Trophoblast cell (in vitro differentiated cells and primary cell): ENCODE data around the gene KCNMA1.
A peak's percentile ranks its signal among the peaks of the same experiment; 100 is the strongest.

Experiments used
- DNase-seq, 2 donors: peaks; one replicate each; pipeline ENCODE4 v3.0.0-alpha.2; 2016
- H2AFZ ChIP-seq: 2 replicates; pipeline ENCODE4 v1.6.1; 2013; ENCODE audit warnings: low read length, moderate library complexity, mild to moderate bottlenecking; ENCODE audit not compliant: insufficient read depth, poor library complexity
- H2AK5ac ChIP-seq: 2 replicates; pipeline ENCODE4 v1.6.1; 2013; ENCODE audit warnings: mild to moderate bottlenecking, low read length
- H2BK120ac ChIP-seq: 2 replicates; pipeline ENCODE4 v1.6.1; 2013; ENCODE audit warnings: low read length, mild to moderate bottlenecking, moderate library complexity; ENCODE audit not compliant: insufficient read depth, poor library complexity
- H2BK12ac ChIP-seq: 2 replicates; pipeline ENCODE4 v1.6.1; 2013; ENCODE audit warnings: mild to moderate bottlenecking, low read length, moderate library complexity
- H2BK5ac ChIP-seq: 2 replicates; pipeline ENCODE4 v1.6.1; 2013; ENCODE audit warnings: low read length, low read depth, moderate library complexity, mild to moderate bottlenecking; ENCODE audit not compliant: poor library complexity
- H3K14ac ChIP-seq: 2 replicates; pipeline ENCODE4 v1.6.1; 2013; ENCODE audit warnings: mild to moderate bottlenecking, low read length
- H3K18ac ChIP-seq: 2 replicates; pipeline ENCODE4 v1.6.1; 2013; ENCODE audit warnings: mild to moderate bottlenecking, low read length
- H3K23ac ChIP-seq: 2 replicates; pipeline ENCODE4 v1.6.1; 2013; ENCODE audit warnings: low read length
- H3K27ac ChIP-seq: 2 replicates; pipeline ENCODE4 v1.5.1; 2013; ENCODE audit warnings: low read depth, mild to moderate bottlenecking, inconsistent platforms, low read length, moderate library complexity
- H3K27me3 ChIP-seq: 2 replicates; pipeline ENCODE4 v1.6.1; 2013; ENCODE audit warnings: inconsistent platforms, mild to moderate bottlenecking, low read length, moderate library complexity; ENCODE audit not compliant: insufficient read depth
- H3K36me3 ChIP-seq, 2 experiments: 1 replicate in 1 of 2; 2 replicates in 1 of 2; pipeline ENCODE4 v1.6.1; 2013; ENCODE audit warnings: low read length in 2 of 2, mild to moderate bottlenecking in 2 of 2, moderate library complexity in 1 of 2; ENCODE audit not compliant: insufficient read depth in 2 of 2, control insufficient read depth in 1 of 2
- H3K4ac ChIP-seq: 2 replicates; pipeline ENCODE4 v1.6.1; 2013; ENCODE audit warnings: low read depth, mild to moderate bottlenecking, low read length, moderate library complexity
- H3K4me1 ChIP-seq, 2 experiments: 1 replicate in 1 of 2; 2 replicates in 1 of 2; pipeline ENCODE4 v1.6.1; 2013; ENCODE audit warnings: low read length in 2 of 2, mild to moderate bottlenecking in 2 of 2, moderate library complexity in 1 of 2; ENCODE audit not compliant: insufficient read depth in 2 of 2, control insufficient read depth in 1 of 2
- H3K4me2 ChIP-seq: 2 replicates; pipeline ENCODE4 v1.6.1; 2013; ENCODE audit warnings: inconsistent platforms, mild to moderate bottlenecking, low read length, moderate library complexity
- H3K4me3 ChIP-seq: 2 replicates; pipeline ENCODE4 v1.5.1; 2013; ENCODE audit warnings: mild to moderate bottlenecking, low read depth, low read length, inconsistent platforms
- H3K79me1 ChIP-seq: one replicate; pipeline ENCODE4 v1.6.1; 2013; ENCODE audit warnings: low read length
- H3K79me2 ChIP-seq: 2 replicates; pipeline ENCODE4 v1.6.1; 2013; ENCODE audit warnings: low read length, mild to moderate bottlenecking; ENCODE audit not compliant: control insufficient read depth, insufficient read depth, poor library complexity
- H3K9ac ChIP-seq: 2 replicates; pipeline ENCODE4 v1.6.1; 2013; ENCODE audit warnings: mild to moderate bottlenecking, low read length
- H3K9me3 ChIP-seq: 2 replicates; pipeline ENCODE4 v1.6.1; 2013; ENCODE audit warnings: low read depth, mild to moderate bottlenecking, control low read depth, inconsistent platforms, low read length; ENCODE audit not compliant: insufficient read depth
- H4K12ac ChIP-seq: 2 replicates; pipeline ENCODE4 v1.6.1; 2013; ENCODE audit warnings: low read depth, mild to moderate bottlenecking, low read length, moderate library complexity
- H4K8ac ChIP-seq: 2 replicates; pipeline ENCODE4 v1.6.1; 2013; ENCODE audit warnings: low read depth, mild to moderate bottlenecking, low read length, moderate library complexity
- H4K91ac ChIP-seq: one replicate; pipeline ENCODE4 v1.6.1; 2013; ENCODE audit warnings: low read depth, mild to moderate bottlenecking, low read length, moderate library complexity
- WGBS: extraction: QIAGEN DNeasy Blood & Tissue Kit; methylation state at CpG from one replicate; pipeline ENCODE4 v1.1.7; 2013; ENCODE audit warnings: missing lambda C conversion rate; ENCODE audit not compliant: insufficient read length, insufficient coverage; ENCODE audit errors: extremely low coverage; 5-methylcytosine and 5-hydroxymethylcytosine counted together

The KCNMA1 gene

DNA sequence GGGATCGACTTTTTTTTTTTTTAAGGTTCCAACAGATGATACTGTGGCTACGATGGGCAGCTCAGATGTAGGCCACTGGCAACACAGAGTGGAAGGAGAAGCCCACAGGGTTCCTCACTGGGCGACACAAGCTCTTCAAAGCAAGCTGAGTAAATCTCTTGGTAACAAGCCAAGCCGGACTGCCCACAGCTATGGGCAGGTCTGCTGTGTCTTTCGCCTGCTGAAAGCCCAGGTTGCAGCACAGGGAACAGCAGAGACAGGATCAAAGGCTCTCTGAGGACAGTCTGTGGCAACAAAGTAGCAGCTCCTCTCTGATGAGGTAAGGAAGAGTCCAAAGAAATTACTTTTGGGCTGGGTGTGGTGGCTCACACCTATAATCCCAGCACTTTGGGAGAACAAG is 83.6 kb downstream of the KCNMA1 start:
- Histone ChIP-seq H3K27ac (no peak overlapping the region), H4K91ac (no peak overlapping the region), H3K4me2 (no peak overlapping the region), H2AK5ac (no peak overlapping the region), H3K18ac (peak overlapping the region; percentile 23), H3K27me3 (no peaks in the 10 kb centered on the region), H2BK120ac (no peak overlapping the region), H3K4me3 (no peak overlapping the region), H4K12ac (no peak overlapping the region), H3K36me3 (peaks cover 7 to 17% of the 10 kb centered on the region in 2 experiments), H2AFZ (no peak overlapping the region), H3K9ac (no peak overlapping the region), H3K79me2 (no peaks in the 10 kb centered on the region), H3K4ac (no peak overlapping the region), H3K9me3 (no peaks in the 10 kb centered on the region), H2BK5ac (no peak overlapping the region), H2BK12ac (no peak overlapping the region), H3K79me1 (peaks cover 2% of the 10 kb centered on the region), H3K14ac (no peak overlapping the region), H3K4me1 (peaks cover 2 to 6% of the 10 kb centered on the region in 2 experiments), H4K8ac (no peak overlapping the region), H3K23ac (no peak overlapping the region)
- no peak for DNase-seq
- no CpG with 5 or more reads among the region's 5 CpGs for WGBS

DNA sequence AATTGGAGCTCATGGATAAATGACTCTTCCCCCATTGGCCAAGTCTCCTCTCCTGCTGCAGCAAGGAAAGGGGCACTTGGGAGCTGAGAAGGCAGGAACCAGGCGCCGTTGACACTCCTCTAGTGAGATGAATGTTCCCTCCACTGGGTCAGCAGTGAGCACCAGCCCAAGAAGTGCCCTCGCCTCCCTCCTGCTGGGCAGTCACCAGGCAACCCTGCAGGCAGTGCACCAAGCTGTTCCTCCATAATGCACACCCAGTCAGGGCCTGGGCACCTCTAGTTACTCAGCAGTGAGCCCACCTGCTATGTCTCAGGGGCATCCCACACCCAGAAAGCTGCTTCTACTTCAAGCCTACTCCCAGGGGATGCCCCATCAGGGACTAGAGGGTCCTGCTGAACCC is 84.3 kb downstream of the KCNMA1 start:
- H3K4ac ChIP-seq, result no peak overlapping the region
- WGBS, result no CpG with 5 or more reads among the region's 3 CpGs
- no peak overlapping the region for H3K18ac ChIP-seq
- no peak overlapping the region for H4K91ac ChIP-seq
- no peak overlapping the region for H3K14ac ChIP-seq
- H4K12ac ChIP-seq, result no peak overlapping the region
- no peak overlapping the region for H3K23ac ChIP-seq
- H3K4me1 ChIP-seq, result peaks cover 2 to 4% of the 10 kb centered on the region in 2 experiments
- no peak overlapping the region for H3K27ac ChIP-seq
- H3K9ac ChIP-seq, result no peak overlapping the region
- peaks cover under 1% of the 10 kb centered on the region for H3K9me3 ChIP-seq
- no peaks in the 10 kb centered on the region for H3K79me2 ChIP-seq
- no peak for DNase-seq
- H3K27me3 ChIP-seq, result no peaks in the 10 kb centered on the region
- no peak overlapping the region for H2BK120ac ChIP-seq
- no peak overlapping the region for H2AFZ ChIP-seq
- H2AK5ac ChIP-seq, result no peak overlapping the region
- H2BK5ac ChIP-seq, result no peak overlapping the region
- H3K4me2 ChIP-seq, result no peak overlapping the region
- peaks cover 2% of the 10 kb centered on the region for H3K79me1 ChIP-seq
- H3K4me3 ChIP-seq, result no peak overlapping the region
- H2BK12ac ChIP-seq, result no peak overlapping the region
- H4K8ac ChIP-seq, result no peak overlapping the region
- peaks cover 7 to 15% of the 10 kb centered on the region in 2 experiments for H3K36me3 ChIP-seq

DNA sequence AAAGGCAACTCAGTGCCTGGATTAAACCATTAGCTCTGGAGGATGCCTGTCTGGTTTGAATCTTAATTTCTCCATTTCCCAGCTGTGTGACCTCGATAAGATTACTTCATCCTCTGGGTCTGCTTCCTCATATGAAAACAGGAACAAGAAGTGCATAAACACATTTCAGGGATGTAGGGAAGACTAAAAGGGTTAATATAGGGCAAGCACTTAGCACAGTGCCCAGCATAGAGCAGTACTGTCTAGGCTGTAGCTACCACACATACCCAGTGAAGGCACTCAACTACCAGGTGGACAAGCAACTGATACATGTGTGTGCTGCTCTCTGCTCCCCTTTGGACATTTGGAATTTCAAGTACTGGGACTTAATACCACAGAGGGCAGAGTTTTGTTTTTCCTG is 85.4 kb downstream of the KCNMA1 start:
- Histone ChIP-seq H2BK12ac (no peak overlapping the region), H4K12ac (no peak overlapping the region), H4K91ac (no peak overlapping the region), H2BK120ac (no peak overlapping the region), H3K4me2 (no peak overlapping the region), H3K79me2 (no peaks in the 10 kb centered on the region), H3K27ac (no peak overlapping the region), H3K4me1 (peaks cover 0 to 4% of the 10 kb centered on the region in 2 experiments), H3K4ac (no peak overlapping the region), H3K79me1 (peaks cover 2% of the 10 kb centered on the region), H2AFZ (no peak overlapping the region), H3K36me3 (peaks cover 7 to 15% of the 10 kb centered on the region in 2 experiments), H4K8ac (no peak overlapping the region), H3K9ac (no peak overlapping the region), H3K27me3 (no peaks in the 10 kb centered on the region), H3K18ac (no peak overlapping the region), H3K9me3 (peaks cover 3% of the 10 kb centered on the region), H3K23ac (no peak overlapping the region), H2BK5ac (no peak overlapping the region), H3K4me3 (no peak overlapping the region), H2AK5ac (no peak overlapping the region), H3K14ac (no peak overlapping the region)
- peak in 1 of 2 donors; percentile 9 for DNase-seq
- WGBS, result no CpG with 5 or more reads among the region's 1 CpG

DNA sequence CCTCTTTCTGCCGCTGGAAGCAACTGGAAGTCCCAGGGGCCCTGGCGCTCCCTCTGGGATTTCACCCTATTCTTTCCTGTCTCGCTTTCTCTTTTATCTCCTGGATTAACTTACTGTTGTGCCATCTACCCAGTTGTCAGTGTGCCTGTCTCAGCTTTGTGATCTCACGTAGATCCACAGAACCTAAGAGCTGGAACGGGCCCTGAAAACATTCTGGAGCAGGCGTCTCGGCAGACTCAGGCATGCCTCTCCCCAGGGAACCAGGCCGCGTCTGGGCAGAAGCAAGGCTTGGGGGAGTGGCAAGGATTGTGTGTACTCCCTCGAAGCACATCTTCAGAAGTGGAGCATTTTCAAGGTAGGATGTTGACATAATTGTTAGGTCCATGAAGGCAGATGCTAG is 87.2 kb downstream of the KCNMA1 start:
- Histone ChIP-seq H3K4me3 (no peak overlapping the region), H3K18ac (peak overlapping the region; percentile 16), H3K4ac (no peak overlapping the region), H4K8ac (no peak overlapping the region), H2BK12ac (no peak overlapping the region), H4K12ac (no peak overlapping the region), H3K27me3 (no peaks in the 10 kb centered on the region), H3K4me1 (peaks cover 0 to 1% of the 10 kb centered on the region in 2 experiments), H2AK5ac (no peak overlapping the region), H3K14ac (no peak overlapping the region), H3K36me3 (peaks cover 7 to 15% of the 10 kb centered on the region in 2 experiments), H3K79me1 (peaks cover 2% of the 10 kb centered on the region), H3K23ac (no peak overlapping the region), H2BK5ac (no peak overlapping the region), H3K9me3 (peaks cover 3% of the 10 kb centered on the region), H3K4me2 (no peak overlapping the region), H3K27ac (no peak overlapping the region), H3K9ac (no peak overlapping the region), H2AFZ (no peak overlapping the region), H2BK120ac (no peak overlapping the region), H4K91ac (no peak overlapping the region), H3K79me2 (no peaks in the 10 kb centered on the region)
- no peak for DNase-seq
- WGBS, result no CpG with 5 or more reads among the region's 10 CpGs
